Fibroblast of lung (primary cell): ENCODE measurements around the gene ARHGEF33.

Source experiments
- EZH2 ChIP-seq: IDR thresholded peaks from 2 replicates; pipeline ENCODE4 v1.5.1; 2012; ENCODE audit warnings: low read length, control low read depth, mild to moderate bottlenecking; ENCODE audit errors: missing control alignments
- TF ChIP-seq, protein P1 (sequence below), 2 donors: IDR thresholded peaks in 1 of 2; conservative IDR thresholded peaks in 1 of 2; 1 replicate in 1 of 2; 2 replicates in 1 of 2; pipeline ENCODE4 v1.5.1; 2011 to 2012; ENCODE audit warnings: low read length in 2 of 2, control low read depth in 1 of 2, inconsistent platforms in 1 of 2, low read depth in 1 of 2, mild to moderate bottlenecking in 1 of 2

GRCh38 chr2:38887902-38888554 is 1.6 kb upstream of the ARHGEF33 start:
- TF ChIP-seq, protein P1, sequence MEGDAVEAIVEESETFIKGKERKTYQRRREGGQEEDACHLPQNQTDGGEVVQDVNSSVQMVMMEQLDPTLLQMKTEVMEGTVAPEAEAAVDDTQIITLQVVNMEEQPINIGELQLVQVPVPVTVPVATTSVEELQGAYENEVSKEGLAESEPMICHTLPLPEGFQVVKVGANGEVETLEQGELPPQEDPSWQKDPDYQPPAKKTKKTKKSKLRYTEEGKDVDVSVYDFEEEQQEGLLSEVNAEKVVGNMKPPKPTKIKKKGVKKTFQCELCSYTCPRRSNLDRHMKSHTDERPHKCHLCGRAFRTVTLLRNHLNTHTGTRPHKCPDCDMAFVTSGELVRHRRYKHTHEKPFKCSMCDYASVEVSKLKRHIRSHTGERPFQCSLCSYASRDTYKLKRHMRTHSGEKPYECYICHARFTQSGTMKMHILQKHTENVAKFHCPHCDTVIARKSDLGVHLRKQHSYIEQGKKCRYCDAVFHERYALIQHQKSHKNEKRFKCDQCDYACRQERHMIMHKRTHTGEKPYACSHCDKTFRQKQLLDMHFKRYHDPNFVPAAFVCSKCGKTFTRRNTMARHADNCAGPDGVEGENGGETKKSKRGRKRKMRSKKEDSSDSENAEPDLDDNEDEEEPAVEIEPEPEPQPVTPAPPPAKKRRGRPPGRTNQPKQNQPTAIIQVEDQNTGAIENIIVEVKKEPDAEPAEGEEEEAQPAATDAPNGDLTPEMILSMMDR (conservative IDR thresholded peaks at IDR 0.05 in 1 of 2, IDR thresholded peaks at IDR 0.05 in 1 of 2; ENCODE audit: low read depth in 1 of 2, low read length in 2 of 2), result no peak
- no peak for TF ChIP-seq EZH2
